ENCODE data around the gene GRIA4.

- TF ChIP-seq GATA3 (IDR thresholded peaks at IDR 0.05; ENCODE audit: low read depth, low read length) (no peak), GATA2 (IDR thresholded peaks at IDR 0.05; ENCODE audit: low read depth, low read length) (no peak)
Measured at GRCh38 chr11:105786741-105787140, 176.9 kb downstream of the GRIA4 start.
